ENCODE measurements around the gene GJA4.
A peak's percentile ranks its signal among the peaks of the same experiment; 100 is the strongest.
"Not testable (repeated sequence)": the region's sequence is repeated elsewhere in the genome, so short reads cannot be mapped to it uniquely, and the experiment has no call there.

Gene GJA4

GRCh38 chr1:34792424-34792823 lies 375 bp upstream of the GJA4 start:
- no peak for ATAC-seq

GRCh38 chr1:34794001-34794789 lies 1.4 kb downstream of the GJA4 start:
- no peak for ATAC-seq

DNA sequence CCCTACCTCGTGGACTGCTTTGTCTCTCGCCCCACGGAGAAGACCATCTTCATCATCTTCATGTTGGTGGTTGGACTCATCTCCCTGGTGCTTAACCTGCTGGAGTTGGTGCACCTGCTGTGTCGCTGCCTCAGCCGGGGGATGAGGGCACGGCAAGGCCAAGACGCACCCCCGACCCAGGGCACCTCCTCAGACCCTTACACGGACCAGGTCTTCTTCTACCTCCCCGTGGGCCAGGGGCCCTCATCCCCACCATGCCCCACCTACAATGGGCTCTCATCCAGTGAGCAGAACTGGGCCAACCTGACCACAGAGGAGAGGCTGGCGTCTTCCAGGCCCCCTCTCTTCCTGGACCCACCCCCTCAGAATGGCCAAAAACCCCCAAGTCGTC lies 2.0 kb downstream of the GJA4 start:
- ATAC-seq, result no peak

- no peak for ATAC-seq
These were observed 3.1 kb downstream of the GJA4 start for GRCh38 chr1:34795916-34796315.

DNA sequence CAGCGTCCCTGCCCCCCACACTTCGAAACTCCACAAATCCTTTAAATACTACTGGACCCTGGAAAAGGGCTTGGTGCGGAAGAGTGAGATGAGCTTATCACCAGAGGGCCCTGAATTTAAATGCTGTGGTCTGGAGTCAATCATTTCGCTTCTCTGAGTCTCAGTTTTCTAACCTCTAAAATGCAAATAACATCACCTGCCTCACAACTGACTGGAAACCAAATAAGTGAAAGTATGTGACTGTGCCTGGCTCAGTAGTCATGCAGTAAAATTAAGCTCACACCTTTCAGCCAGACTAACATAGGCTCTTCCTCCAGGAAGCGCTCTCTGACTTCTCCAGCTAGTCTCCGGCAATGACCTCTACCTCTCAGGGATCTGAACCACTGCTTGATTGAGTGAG lies 4.2 kb downstream of the GJA4 start:
- ATAC-seq, result peak in 1 of 2 donors; percentile 25

DNA sequence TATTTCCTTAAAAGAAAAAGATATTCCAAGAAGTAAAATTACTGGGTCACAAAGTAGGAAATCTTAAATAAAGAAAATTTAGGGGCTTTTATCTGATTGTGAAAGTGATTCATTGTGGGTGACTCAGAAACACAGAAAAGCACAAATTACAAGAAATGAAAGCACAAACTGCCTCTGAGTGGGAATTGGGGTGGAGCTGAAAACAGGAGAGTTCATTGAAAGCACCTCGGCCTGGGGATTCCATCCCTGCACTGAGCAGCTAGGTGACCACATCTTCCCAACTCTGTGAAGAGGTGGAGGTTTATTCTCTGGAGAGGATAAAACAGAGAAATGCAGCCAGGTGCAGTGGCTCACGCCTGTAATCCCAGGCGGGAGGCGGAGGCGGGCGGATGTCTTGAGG lies 7.4 kb downstream of the GJA4 start:
- ATAC-seq, result peak in 1 of 2 donors; percentile 59

DNA sequence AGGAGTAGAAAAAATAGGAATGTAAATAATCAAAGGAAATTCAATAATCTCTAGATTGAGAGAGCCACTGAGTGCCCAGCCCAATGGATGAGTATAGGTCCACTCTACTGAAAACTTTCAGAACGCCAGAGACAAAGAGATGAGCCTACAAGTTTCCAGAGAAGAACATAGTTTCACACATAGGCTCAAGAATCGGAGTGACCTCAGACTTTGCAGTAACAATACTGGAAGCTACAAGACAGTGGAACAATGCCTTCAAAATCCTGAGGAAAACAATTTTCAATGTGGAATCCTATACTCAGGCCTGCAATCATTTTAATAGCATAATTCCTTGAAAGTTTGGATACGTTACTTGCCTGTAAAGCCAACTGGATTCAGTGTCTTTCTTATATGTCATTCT lies 11.0 kb downstream of the GJA4 start:
- no peak for ATAC-seq

DNA sequence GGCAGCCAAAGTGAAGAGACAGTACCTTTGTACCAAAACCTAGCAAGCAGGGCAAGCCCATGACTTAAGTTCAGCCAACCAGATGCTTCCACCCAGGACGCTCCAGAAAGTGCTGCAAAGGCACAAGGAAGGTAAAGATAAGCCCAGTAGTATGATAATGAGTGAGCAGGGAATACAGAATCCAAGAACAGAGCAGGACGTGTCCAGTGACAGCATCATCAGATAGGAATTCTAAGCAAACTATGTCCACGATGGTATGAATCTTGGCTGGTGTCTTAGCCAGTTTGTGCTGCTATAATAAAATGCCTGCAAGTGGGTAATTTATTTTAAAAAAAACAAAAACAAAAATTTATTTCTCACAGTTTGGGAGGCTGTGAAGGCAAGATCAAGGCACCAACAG lies 13.6 kb downstream of the GJA4 start:
- ATAC-seq, result no peak

- ATAC-seq, result no peak
These were observed 15.4 kb downstream of the GJA4 start for GRCh38 chr1:34808051-34808810.

- ATAC-seq, result not testable (repeated sequence)
These were observed 18.0 kb downstream of the GJA4 start for GRCh38 chr1:34810781-34811180.

DNA sequence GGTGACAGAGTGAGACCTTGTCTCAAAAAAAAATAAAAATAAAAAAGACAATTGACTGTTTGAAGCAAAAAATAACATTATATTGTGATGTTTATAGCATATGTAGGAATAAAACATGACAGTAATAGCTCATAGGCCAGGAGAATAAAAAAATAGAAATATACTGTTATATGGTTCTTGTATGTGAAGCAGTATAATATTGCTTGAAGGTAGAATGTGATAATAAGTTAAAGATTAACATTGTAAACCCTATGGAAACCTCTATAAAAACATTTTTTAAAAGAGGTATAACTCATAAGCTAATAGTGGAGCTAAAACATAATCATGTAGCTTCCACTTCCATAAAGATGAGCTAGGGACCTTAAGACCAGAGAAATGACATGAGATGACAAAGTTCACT lies 23.5 kb downstream of the GJA4 start:
- ATAC-seq, result no peak

GRCh38 chr1:34816778-34817177 lies 24.0 kb downstream of the GJA4 start:
- no peak for ATAC-seq

GRCh38 chr1:34818862-34819261 lies 26.1 kb downstream of the GJA4 start:
- not testable (repeated sequence) for ATAC-seq

DNA sequence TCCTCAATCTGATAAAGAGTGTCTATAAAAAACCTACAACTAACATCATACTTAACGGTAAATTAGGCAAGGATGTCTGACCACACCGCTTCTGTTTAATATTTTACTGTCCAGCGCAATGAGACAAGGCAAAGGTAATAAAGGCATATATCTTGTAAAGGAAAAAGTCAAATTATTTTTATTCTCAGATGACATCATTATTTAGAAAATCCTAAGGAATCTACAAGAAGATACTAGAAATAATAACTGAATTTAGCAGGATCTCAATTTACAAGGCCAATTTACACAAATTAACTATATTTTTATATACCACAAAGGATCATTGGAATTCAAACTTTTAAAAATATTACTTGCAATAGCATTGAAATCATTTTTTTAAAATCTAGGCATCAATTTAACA lies 29.4 kb downstream of the GJA4 start:
- no peak for ATAC-seq

- ATAC-seq, result no peak
These were observed 32.1 kb downstream of the GJA4 start for GRCh38 chr1:34824817-34825454.

DNA sequence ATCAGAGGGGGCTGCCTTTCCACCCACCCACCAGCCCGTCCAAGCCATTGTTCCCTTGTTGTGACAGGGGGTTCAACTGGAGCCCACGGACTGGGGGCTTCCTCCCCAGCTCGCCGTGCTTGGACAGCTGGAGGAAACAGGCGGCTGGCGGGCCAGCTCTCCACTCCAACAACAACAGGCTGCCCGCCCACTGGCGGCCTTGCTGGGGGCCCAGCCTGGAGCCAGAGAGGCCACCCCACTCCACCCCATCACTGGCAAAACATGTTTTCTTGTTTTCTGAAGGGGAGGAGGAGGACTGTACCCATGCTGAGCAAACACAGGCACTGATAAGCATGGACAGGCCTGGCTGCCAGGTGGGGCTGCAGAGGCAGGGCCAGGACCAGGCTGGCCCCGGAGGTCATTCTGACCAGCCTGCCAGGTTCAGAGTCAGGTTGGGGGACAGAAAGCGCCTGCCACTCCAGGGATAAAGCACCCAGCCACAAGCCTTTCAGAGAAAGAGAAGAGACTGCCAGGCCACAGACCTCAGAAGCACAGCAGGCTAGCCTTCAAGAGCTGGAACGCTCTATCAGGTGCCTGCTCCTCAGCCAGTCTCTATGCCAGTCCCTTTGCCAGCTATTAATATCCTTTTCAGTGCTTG lies 32.8 kb downstream of the GJA4 start:
- ATAC-seq, result no peak

GRCh38 chr1:34827341-34827941 lies 34.6 kb downstream of the GJA4 start:
- ATAC-seq, result no peak

DNA sequence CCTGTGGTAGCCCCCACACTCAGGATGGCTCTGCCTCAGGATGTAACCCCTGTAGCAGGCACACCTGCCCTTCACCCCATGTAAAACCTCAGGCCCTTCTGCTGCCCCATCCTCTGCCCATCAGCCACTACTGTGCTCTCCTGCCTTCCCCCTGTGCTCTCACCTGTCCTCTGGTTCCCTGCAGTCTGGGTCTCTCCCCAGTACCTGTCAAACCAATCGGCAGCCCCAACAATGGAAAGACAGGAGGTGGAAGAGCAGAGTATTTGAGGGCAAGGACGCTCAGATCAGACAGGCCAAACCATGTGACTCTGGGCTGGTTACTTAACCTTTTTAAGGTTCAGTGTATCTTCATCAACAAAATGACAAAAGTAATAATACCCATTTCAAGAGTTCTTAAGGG lies 35.8 kb downstream of the GJA4 start:
- ATAC-seq, result no peak

DNA sequence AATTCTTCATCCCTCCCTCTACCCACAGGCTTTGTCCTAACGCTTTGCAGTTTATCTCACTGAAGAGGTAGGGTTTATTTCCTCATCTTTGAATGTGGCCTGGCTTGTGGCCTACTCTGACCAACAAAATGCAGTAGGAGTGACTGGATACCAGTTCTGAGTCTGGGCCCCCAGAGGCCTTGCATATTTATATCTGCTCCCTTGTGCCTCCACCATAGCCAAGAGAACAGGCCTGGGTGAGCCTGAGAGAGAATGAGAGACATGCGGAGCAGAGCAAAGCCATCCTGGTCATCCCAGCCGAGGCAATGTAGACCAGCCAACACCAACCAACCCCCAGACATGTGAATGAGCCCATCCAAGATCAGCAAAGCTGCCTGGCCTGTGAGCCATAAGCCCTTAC lies 36.5 kb downstream of the GJA4 start:
- no peak for ATAC-seq

GRCh38 chr1:34831721-34832246 lies 39.0 kb downstream of the GJA4 start:
- ATAC-seq, result no peak

GRCh38 chr1:34833711-34834110 lies 40.9 kb downstream of the GJA4 start:
- ATAC-seq, result no peak

- ATAC-seq, result no peak
These were observed 46.9 kb downstream of the GJA4 start for GRCh38 chr1:34839526-34840305.
